GM12865 (cell line): ENCODE results near the gene UBE2J2.

ENCODE experiments used
- DNase-seq: peaks from one replicate; pipeline ENCODE4 v3.0.0; 2010; ENCODE audit warnings: low read depth
- H3K4me3 ChIP-seq: 2 replicates; pipeline ENCODE4 v1.5.1; 2011; ENCODE audit warnings: mild to moderate bottlenecking, low read depth, low read length, control low read depth
- TF ChIP-seq, protein P1 (sequence below): IDR thresholded peaks from 2 replicates; pipeline ENCODE4 v1.5.1; 2011; ENCODE audit warnings: low read length, control low read depth, low read depth, inconsistent platforms; ENCODE audit not compliant: insufficient read depth; ENCODE audit errors: missing control alignments

The UBE2J2 gene

DNA sequence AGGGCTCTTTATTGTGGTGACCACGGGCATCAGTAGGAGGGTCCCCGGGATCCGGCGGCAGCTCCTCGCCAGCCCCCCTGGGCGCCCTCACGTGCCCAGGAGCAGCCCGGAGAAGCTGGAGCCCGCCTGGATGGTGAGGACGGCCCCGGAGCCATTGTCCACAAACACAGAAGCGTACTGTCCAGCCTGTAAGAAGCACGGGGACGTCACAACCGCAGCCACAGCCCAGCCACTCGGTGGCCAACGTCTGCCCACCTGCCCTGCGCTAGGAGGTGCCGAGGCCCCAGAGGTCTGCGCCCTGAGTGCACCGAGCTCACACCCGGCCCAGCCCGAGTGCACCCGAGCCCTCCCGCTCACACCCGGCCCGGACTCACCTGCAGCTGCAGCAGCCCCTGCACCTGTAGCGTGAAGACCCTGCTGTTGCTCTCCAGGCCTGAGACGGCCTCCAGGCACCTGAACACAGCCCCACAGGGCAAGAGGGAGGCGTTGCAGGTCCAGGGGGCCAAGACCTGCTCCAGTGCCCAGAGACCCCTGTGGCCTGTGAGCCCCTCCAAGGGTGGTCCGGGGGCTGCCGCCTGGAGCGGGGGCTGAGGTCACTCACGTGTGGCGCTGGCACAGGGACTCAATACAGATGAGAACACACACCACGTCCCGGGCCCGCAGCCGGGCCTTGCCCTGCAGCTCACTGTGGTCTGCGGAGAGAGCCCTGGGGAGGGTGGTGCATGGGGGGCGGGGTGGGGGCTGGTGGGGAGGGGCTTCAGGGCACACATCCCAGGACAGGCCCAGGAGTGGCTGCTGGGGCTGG is 31.0 kb downstream of the UBE2J2 start:
- no peak for DNase-seq
- H3K4me3 ChIP-seq = no peak overlapping the region
- TF ChIP-seq, protein P1, sequence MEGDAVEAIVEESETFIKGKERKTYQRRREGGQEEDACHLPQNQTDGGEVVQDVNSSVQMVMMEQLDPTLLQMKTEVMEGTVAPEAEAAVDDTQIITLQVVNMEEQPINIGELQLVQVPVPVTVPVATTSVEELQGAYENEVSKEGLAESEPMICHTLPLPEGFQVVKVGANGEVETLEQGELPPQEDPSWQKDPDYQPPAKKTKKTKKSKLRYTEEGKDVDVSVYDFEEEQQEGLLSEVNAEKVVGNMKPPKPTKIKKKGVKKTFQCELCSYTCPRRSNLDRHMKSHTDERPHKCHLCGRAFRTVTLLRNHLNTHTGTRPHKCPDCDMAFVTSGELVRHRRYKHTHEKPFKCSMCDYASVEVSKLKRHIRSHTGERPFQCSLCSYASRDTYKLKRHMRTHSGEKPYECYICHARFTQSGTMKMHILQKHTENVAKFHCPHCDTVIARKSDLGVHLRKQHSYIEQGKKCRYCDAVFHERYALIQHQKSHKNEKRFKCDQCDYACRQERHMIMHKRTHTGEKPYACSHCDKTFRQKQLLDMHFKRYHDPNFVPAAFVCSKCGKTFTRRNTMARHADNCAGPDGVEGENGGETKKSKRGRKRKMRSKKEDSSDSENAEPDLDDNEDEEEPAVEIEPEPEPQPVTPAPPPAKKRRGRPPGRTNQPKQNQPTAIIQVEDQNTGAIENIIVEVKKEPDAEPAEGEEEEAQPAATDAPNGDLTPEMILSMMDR = no peak

DNA sequence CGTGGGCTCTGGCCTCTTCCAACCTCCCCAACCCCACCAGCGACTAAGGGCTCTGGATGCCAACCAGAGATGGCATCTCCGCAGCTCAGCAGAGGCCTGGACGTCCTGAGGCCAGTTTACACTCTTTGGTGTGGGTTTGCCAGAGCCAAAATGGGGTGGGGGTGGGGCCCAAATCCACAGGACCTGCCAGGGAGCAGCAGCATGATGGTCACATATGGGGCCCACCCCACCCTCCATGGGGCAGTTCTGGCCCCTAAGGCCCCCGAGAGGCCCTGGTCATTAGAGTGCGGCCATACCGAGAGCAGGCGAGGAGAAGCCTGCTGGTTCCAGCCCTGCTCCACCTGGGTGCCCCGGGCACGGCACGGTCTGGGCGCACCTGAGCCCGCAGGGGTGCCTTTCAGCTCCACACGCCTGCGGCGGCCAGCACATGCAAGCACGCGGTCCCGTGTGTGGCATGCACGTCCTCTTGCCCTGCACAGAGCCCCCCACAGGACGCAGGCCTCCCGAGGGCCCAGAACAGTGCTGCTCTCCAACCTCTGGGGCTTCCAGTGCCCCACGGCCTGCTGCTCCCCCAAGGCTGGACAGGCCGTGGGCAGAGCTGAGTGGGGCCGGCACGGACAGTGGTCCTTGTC is 31.9 kb downstream of the UBE2J2 start:
- TF ChIP-seq, protein P1 = no peak
- no peak for DNase-seq

DNA sequence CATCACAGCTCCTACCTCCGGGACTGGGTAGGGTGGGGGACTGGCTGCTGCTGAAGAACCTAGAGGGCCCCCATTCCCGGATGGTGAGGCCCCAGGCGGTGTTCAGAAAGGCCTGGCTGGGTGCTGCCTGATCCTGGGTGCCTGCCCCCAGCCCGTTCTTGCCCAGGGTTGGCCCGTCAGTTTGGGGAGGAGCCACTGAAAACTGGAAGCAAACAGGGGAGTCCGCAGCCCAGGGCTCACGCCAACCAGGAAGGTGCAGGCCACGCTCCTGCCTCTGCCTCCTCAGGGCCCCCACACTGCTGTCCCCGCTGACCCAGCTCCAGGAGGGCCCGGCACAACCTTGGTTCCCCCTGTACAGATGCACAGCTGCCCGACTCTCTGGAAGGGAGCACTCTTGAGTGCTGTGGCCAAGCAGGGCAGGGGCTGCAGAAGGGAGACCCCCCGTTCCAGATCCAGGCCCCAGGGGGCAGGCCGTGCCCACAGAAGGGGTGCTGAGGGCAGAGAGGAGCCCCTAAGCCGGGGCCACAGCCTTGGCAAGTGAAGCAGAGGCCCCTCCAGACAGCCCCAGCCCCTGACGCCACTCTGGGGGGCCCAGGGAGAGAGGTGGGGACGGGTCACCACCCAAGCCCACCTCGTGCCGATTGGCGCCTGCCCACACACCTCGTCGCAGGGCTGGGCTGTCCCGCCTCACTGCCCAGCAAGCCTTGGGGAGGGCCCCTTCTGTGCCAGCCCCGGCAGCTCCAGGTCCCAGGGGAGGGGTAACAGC is 32.6 kb downstream of the UBE2J2 start:
- no peak overlapping the region for H3K4me3 ChIP-seq
- TF ChIP-seq, protein P1 = no peak
- no peak for DNase-seq

More for the DNA sequence above, 31.9 kb downstream of the UBE2J2 start:
- no peak overlapping the region for H3K4me3 ChIP-seq

DNA sequence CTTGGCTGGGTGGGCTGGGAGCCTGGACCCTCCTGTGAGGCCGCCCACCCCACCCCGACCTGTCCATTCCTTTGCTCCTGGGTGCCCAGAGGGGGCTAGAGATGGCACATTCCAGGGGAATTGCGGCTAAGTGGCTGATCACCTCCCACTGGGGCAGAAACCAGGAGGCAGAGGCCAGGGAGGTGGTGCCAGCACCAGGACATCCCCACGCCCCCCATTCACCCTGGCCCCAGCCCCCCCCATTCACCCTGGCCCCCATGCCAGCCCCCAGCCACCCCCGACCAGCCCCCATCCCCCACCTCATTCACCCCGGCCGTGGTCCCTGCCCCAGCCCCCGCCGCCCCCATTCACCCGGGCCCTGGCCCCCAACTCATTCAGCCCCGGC is 33.3 kb downstream of the UBE2J2 start:
- TF ChIP-seq, protein P1 = no peak
- no peak overlapping the region for H3K4me3 ChIP-seq
- no peak for DNase-seq

DNA sequence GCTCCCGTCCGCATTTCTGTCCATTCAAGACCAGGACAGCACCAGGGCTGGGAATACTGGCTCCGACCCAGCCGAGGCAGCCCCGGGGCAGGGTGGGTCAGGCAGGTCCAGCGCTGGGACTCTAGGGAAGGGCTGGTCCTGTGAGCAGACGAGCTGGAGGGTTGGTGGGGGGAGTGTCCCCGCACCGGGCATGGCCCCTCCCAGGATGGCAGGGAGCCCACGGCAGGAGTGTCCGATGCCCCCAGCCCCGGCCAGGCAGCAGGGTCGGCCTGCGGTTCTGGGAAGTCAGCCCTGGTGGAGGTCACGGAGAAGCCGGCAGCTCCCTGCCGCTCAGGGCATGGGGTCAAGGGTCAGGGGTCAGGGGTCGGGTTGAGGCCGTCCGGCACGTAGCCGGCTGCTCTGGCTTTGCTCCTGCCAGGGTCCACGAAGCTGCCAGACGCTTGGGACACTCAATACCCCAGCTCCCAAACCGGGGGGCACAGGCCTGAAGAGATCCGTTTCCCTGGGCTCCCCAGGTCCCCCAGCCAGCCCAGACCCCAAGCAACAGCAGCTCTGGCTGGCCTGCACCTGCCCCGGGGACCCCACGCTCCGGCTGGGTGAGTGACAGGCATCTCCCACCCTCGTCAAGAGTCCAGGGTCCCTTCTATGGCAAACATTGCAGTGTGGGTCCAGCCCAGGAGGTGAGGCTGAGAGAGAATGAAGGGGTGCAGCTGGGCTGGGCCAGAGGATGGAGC is 33.9 kb downstream of the UBE2J2 start:
- H3K4me3 ChIP-seq = no peak overlapping the region
- no peak for DNase-seq

DNA sequence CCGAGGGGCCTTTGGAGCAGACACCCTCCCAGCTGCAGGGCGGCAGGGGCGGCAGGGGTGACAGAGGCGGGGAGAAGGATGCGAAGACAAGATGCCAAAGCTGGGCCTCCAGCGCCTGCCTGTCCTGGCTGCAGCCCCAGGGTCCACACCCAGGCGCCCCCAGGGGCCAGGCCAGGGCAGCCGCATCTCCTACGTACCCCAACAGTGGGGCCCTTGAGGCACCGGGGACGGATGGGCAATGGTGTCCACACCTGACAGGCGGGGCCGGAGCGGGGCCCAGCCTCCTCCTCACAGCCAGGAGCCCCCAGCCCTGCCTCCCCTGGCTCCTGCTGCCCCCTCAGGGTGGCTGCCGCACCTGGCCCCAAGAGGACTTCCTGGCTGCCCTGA is 34.4 kb downstream of the UBE2J2 start:
- DNase-seq = no peak
- TF ChIP-seq, protein P1 = no peak
- H3K4me3 ChIP-seq = no peak overlapping the region

More for the DNA sequence above, 33.9 kb downstream of the UBE2J2 start:
- TF ChIP-seq, protein P1 = no peak
